ENCODE data around the gene KLF6.

KLF6 gene

GRCh38 chr10:3808689-3809199, 23.7 kb upstream of the KLF6 start:
- no peak for DNase-seq

- no peak for DNase-seq
Observed at GRCh38 chr10:3807928-3808496, 23.0 kb upstream of the KLF6 start.

- DNase-seq, result no peak
Observed at GRCh38 chr10:3807211-3807927, 22.4 kb upstream of the KLF6 start.

- no peak for DNase-seq
Observed at GRCh38 chr10:3806603-3807002, 21.6 kb upstream of the KLF6 start.

GRCh38 chr10:3805791-3806461, 20.9 kb upstream of the KLF6 start:
- DNase-seq, result peak; percentile 57 to 58

GRCh38 chr10:3805201-3805790, 20.3 kb upstream of the KLF6 start:
- peak; percentile 66 to 70 for DNase-seq

- peak; percentile 63 to 68 for DNase-seq
Observed at GRCh38 chr10:3803927-3804741, 19.1 kb upstream of the KLF6 start.

GRCh38 chr10:3803295-3803926, 18.4 kb upstream of the KLF6 start:
- DNase-seq, result no peak

GRCh38 chr10:3802526-3803265, 17.7 kb upstream of the KLF6 start:
- no peak for DNase-seq

- no peak for DNase-seq
Observed at GRCh38 chr10:3801558-3802192, 16.7 kb upstream of the KLF6 start.

- no peak for DNase-seq
Observed at GRCh38 chr10:3800586-3800985, 15.6 kb upstream of the KLF6 start.

GRCh38 chr10:3797750-3798149, 12.7 kb upstream of the KLF6 start:
- DNase-seq, result no peak

- no peak for DNase-seq
Observed at GRCh38 chr10:3793553-3793952, 8.5 kb upstream of the KLF6 start.

- no peak for DNase-seq
Observed at GRCh38 chr10:3792710-3793219, 7.8 kb upstream of the KLF6 start.

- DNase-seq, result no peak
Observed at GRCh38 chr10:3791974-3792633, 7.1 kb upstream of the KLF6 start.

GRCh38 chr10:3790858-3791257, 5.8 kb upstream of the KLF6 start:
- DNase-seq, result no peak

GRCh38 chr10:3790272-3790671, 5.3 kb upstream of the KLF6 start:
- no peak for DNase-seq

GRCh38 chr10:3789621-3790020, 4.6 kb upstream of the KLF6 start:
- no peak for DNase-seq

GRCh38 chr10:3787816-3788215, 2.8 kb upstream of the KLF6 start:
- DNase-seq, result no peak

- no peak for DNase-seq
Observed at GRCh38 chr10:3787016-3787400, 2.0 kb upstream of the KLF6 start.

Measured in activated CD4-positive, alpha-beta T cell treated with anti-CD3 and anti-CD28 coated beads for 4 hours (primary cell).